ENCODE measurements around the gene PTTG1IP. TPM values are rescaled to one million over a fixed set of nuclear protein-coding genes. Genes with fewer than 3 reads are reported as not detected.
A peak's percentile ranks its signal among the peaks of the same experiment; 100 is the strongest.

Gene PTTG1IP
- total RNA-seq, 4 donors from 2014 or later = 108 to 202 (median 146) TPM

- no peaks in the 10 kb centered on the region for H3K27me3 ChIP-seq
- intact Hi-C loops (cut with DNase I; ENCODE audit: low total_unique reads) = loop anchor here (5.0 kb wide), 2 partner anchors 54 to 69 kb away; partner anchors contain the start of genes SUMO3 and UBE2G2
- H3K4me1 ChIP-seq = peaks cover 15 to 43% of the 10 kb centered on the region in 2 donors
- H3K9me3 ChIP-seq = no peaks in the 10 kb centered on the region
- peak in 1 of 2 donors; percentile 39 for DNase-seq
- H3K36me3 ChIP-seq = no peaks in the 10 kb centered on the region
- peak overlapping the region; percentile 66 to 90 for H3K4me3 ChIP-seq
- peak overlapping the region; percentile 81 to 89 for H3K27ac ChIP-seq
- TF ChIP-seq POLR2A (IDR thresholded peaks at IDR 0.05) (no peak), CTCF (IDR thresholded peaks at IDR 0.05) (no peak)
These were observed 1.8 kb downstream of the PTTG1IP start for GRCh38 chr21:44871576-44872269.

DNA sequence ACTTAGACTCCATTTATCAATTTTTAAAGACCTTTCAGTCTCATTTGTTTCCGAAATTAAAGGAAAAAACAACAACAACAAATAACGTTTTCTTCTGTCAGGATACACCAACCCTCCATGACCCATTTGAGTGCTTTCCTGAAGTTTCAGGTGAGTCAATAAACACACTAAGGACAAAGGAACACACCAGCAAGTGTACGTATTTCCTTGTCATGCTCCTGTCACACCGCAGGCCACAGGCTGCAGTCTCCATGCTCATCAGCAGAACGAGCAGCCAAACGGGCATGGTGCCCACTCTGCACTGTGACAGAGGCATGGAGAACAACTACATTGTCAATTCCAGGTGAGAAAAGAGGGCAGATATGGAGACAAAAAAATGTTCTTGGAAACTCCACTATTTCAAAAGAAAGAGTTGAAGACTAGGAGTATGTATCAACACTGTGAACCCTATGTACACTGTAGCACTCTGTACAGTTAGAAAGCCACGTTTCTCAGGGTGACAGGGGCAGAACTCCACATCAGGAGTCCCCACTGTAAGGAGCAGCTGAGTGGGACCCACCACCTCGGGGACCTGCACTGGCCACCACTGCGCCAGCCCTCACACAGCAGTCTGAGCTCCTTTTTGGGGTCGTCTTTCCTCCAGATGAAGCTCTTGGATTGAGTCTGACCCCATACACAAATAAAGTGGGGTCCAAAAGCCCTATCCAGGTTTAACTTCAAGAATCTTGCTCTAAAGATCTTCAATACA is 2.6 kb downstream of the PTTG1IP start:
- Histone ChIP-seq H3K4me3 (no peak overlapping the region), H3K9me3 (no peaks in the 10 kb centered on the region), H3K4me1 (peaks cover 15 to 43% of the 10 kb centered on the region in 2 donors), H3K36me3 (no peaks in the 10 kb centered on the region), H3K27ac (peak overlapping the region; percentile 66 to 81), H3K27me3 (no peaks in the 10 kb centered on the region)
- no peak for TF ChIP-seq POLR2A (IDR thresholded peaks at IDR 0.05)
- no peak for TF ChIP-seq CTCF (IDR thresholded peaks at IDR 0.05)
- DNase-seq = no peak
- intact Hi-C loops (cut with DNase I; ENCODE audit: low total_unique reads) = loop anchor here (5.0 kb wide), 2 partner anchors 54 to 69 kb away; partner anchors contain the start of genes SUMO3 and UBE2G2

DNA sequence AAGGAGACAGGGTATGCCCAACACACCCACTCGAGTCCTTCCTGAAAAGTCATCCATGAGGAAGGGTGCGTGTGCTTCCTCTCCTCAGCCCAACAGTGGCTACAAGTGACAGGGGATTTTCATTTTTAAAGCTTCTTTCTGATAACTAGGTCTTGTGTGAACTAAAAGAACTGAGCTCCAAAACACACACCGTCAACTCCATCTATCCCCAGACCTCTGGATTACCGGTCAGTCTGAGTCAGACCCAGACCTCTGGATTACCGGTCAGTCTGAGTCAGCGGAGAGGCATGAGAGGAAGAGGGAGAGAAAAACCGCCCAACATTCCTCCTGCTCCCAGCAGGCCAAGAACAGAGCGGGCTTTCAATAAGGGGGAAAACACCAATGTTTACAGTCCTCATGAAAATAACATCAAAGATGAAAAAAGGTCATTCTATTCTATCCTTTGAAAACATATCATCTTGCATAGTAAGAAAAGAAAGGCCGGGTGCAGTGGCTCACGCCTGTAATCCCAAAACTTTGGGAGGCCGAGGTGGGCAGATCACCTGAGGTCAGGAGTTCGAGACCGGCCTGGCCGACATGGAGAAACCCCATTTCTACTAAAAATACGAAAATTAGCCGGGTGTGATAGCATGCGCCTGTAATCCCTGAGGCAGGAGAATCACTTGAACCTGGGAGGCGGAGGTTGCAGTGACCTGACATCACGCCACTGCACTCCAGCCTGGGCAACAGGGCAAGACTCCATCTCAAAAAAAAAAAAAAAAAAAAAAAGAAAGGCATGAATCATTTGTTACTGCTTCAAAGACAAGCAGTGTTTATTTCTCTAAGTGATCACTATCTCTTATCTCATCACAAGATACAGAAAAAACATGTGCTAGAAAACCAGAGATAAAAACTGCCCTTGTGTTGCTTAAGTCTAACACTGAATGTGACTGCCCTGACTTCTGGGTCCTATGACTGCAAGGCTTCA is 3.4 kb downstream of the PTTG1IP start:
- H3K9me3 ChIP-seq = no peaks in the 10 kb centered on the region
- H3K27ac ChIP-seq = peak overlapping the region; percentile 66 to 81
- no peaks in the 10 kb centered on the region for H3K36me3 ChIP-seq
- peaks cover 15 to 50% of the 10 kb centered on the region in 2 donors for H3K4me1 ChIP-seq
- no peaks in the 10 kb centered on the region for H3K27me3 ChIP-seq
- DNase-seq = peak; percentile 69 to 79
- TF ChIP-seq POLR2A (IDR thresholded peaks at IDR 0.05) (no peak), CTCF (IDR thresholded peaks at IDR 0.05) (no peak)
- no peak overlapping the region for H3K4me3 ChIP-seq
- intact Hi-C loops (cut with DNase I; ENCODE audit: low total_unique reads) = loop anchor here (5.0 kb wide), 2 partner anchors 53 to 68 kb away; partner anchors contain the start of genes SUMO3 and UBE2G2

- H3K27ac ChIP-seq = peak overlapping the region; percentile 66 to 81
- H3K9me3 ChIP-seq = no peaks in the 10 kb centered on the region
- H3K36me3 ChIP-seq = no peaks in the 10 kb centered on the region
- H3K4me3 ChIP-seq = no peak overlapping the region
- TF ChIP-seq CTCF (IDR thresholded peaks at IDR 0.05) = no peak
- no peak for TF ChIP-seq POLR2A (IDR thresholded peaks at IDR 0.05)
- intact Hi-C loops (cut with DNase I; ENCODE audit: low total_unique reads) = no loop called here
- H3K27me3 ChIP-seq = no peaks in the 10 kb centered on the region
- peaks cover 15 to 43% of the 10 kb centered on the region in 2 donors for H3K4me1 ChIP-seq
- no peak for DNase-seq
These were observed 4.8 kb downstream of the PTTG1IP start for GRCh38 chr21:44868707-44869106.

Measured in uterus (tissue), 4 donors.